H1 (cell line): ENCODE measurements around the gene PAXX. TPM values are rescaled to one million over a fixed set of nuclear protein-coding genes. Genes with fewer than 3 reads are reported as not detected.

ENCODE experiments used
- CTCF ChIA-PET: fragments of 300-600 bp; sonication (Branson Sonifier 250); formaldehyde crosslinking; loops from one replicate; lab custom pipeline; 2021; ENCODE audit not compliant: partially characterized antibody; lab: Charles Lee
- POLR2A ChIA-PET: fragments of 300-600 bp; sonication (Branson Sonifier 250); formaldehyde crosslinking; loops from one replicate; lab custom pipeline; 2021; ENCODE audit warnings: inconsistent platforms; ENCODE audit not compliant: partially characterized antibody; lab: Charles Lee
- DNase-seq, 2 experiments: peaks; one replicate each; pipeline versions ENCODE4 v3.0.0 to v3.0.0-alpha.2; 2010 to 2022; ENCODE audit warnings: low spot score in 2 of 2, low read depth in 1 of 2, mixed read lengths in 1 of 2
- FAIRE-seq: peaks from 2 replicates; lab custom pipeline; 2011; peaks lifted over from hg19 to GRCh38; lab: Jason Lieb, UNC
- H2AFZ ChIP-seq: 2 replicates; pipeline ENCODE4 v1.8.1; 2012; ENCODE audit warnings: low read length, inconsistent platforms
- H2AK5ac ChIP-seq: 2 replicates; pipeline ENCODE4 v1.6.1; 2013; ENCODE audit warnings: low read depth, low read length
- H2BK120ac ChIP-seq: replicated peaks from 2 replicates; pipeline ENCODE3; 2013; ENCODE audit warnings: low read depth, low read length, inconsistent platforms
- H2BK12ac ChIP-seq: 2 replicates; pipeline ENCODE4 v1.6.1; 2013; ENCODE audit warnings: low read depth, low read length
- H2BK15ac ChIP-seq: 2 replicates; pipeline ENCODE4 v1.6.1; 2013; ENCODE audit warnings: low read length
- H2BK20ac ChIP-seq: 2 replicates; pipeline ENCODE4 v1.6.1; 2013; ENCODE audit warnings: low read length
- H2BK5ac ChIP-seq: 2 replicates; pipeline ENCODE4 v1.6.1; 2013; ENCODE audit warnings: low read depth, low read length
- H3K14ac ChIP-seq: 2 replicates; pipeline ENCODE4 v1.6.1; 2013; ENCODE audit warnings: inconsistent platforms; ENCODE audit not compliant: insufficient read length
- H3K18ac ChIP-seq: 2 replicates; pipeline ENCODE4 v1.6.1; 2013; ENCODE audit warnings: low read length; ENCODE audit errors: extremely low read depth
- H3K23ac ChIP-seq: 2 replicates; pipeline ENCODE4 v1.6.1; 2013; ENCODE audit warnings: inconsistent platforms; ENCODE audit not compliant: insufficient read length
- H3K23me2 ChIP-seq: 2 replicates; pipeline ENCODE4 v1.6.1; 2013; ENCODE audit warnings: low read depth, low read length
- H3K27ac ChIP-seq: 2 replicates; pipeline ENCODE4 v1.6.1; 2011; ENCODE audit warnings: low read depth, low read length, inconsistent platforms
- H3K27me3 ChIP-seq, 4 experiments: replicated peaks in 1 of 4; 1 replicate in 1 of 4; 2 replicates in 3 of 4; pipeline versions ENCODE4 v1.6.1 to v1.8.1; 2011 to 2013; ENCODE audit warnings: low read length in 3 of 4, mild to moderate bottlenecking in 3 of 4, inconsistent platforms in 2 of 4, mixed read lengths in 2 of 4, moderate library complexity in 1 of 4; ENCODE audit not compliant: control insufficient read depth in 3 of 4, insufficient read depth in 3 of 4; ENCODE audit errors: extremely low read depth in 1 of 4
- H3K36me3 ChIP-seq, 4 experiments: 2 replicates each; pipeline versions ENCODE4 v1.6.1 to v1.8.1; 2011 to 2013; ENCODE audit warnings: mild to moderate bottlenecking in 4 of 4, low read length in 3 of 4, moderate library complexity in 2 of 4, control low read depth in 1 of 4, inconsistent platforms in 1 of 4; ENCODE audit not compliant: insufficient read depth in 4 of 4, control insufficient read depth in 2 of 4
- H3K4ac ChIP-seq: replicated peaks from 2 replicates; pipeline ENCODE3; 2013; ENCODE audit warnings: low read length, low read depth, mixed read lengths, inconsistent platforms; ENCODE audit not compliant: insufficient read length
- H3K4me1 ChIP-seq, 4 experiments: replicated peaks in 1 of 4; 1 replicate in 1 of 4; 2 replicates in 3 of 4; pipeline versions ENCODE4 v1.6.1 to v1.8.1; 2011 to 2013; ENCODE audit warnings: low read length in 3 of 4, inconsistent platforms in 2 of 4, mixed read lengths in 1 of 4; ENCODE audit not compliant: insufficient read depth in 4 of 4, control insufficient read depth in 3 of 4
- H3K4me2 ChIP-seq, 2 experiments: 2 replicates each; pipeline versions ENCODE4 v1.6.1 to v1.8.1; 2011 to 2013; ENCODE audit warnings: low read depth in 2 of 2, low read length in 2 of 2, control low read depth in 1 of 2, inconsistent platforms in 1 of 2, mild to moderate bottlenecking in 1 of 2; ENCODE audit not compliant: insufficient read depth in 1 of 2
- H3K4me3 ChIP-seq, 4 experiments: fragments of 200-600, 300-600 bp in 1 of 4; sonication (generic), shearing (Covaris generic), sonication (Bioruptor Twin) in 1 of 4; 2 replicates each; pipeline versions ENCODE4 v1.5.1 to v1.8.1; 2011 to 2016; ENCODE audit warnings: low read length in 4 of 4, low read depth in 3 of 4, control low read depth in 2 of 4, inconsistent platforms in 2 of 4, mild to moderate bottlenecking in 2 of 4, mixed read lengths in 1 of 4, moderate library complexity in 1 of 4; ENCODE audit not compliant: insufficient read depth in 2 of 4; ENCODE audit errors: extremely low read depth in 1 of 4
- H3K56ac ChIP-seq: replicated peaks from 2 replicates; pipeline ENCODE3; 2013; ENCODE audit warnings: low read depth, mild to moderate bottlenecking, mixed read lengths, low read length, inconsistent platforms; ENCODE audit not compliant: insufficient read length
- H3K79me1 ChIP-seq: 2 replicates; pipeline ENCODE4 v1.6.1; 2013; ENCODE audit warnings: low read depth, low read length, control low read depth
- H3K79me2 ChIP-seq, 2 experiments: 2 replicates each; pipeline versions ENCODE4 v1.6.1 to v1.8.1; 2012 to 2013; ENCODE audit warnings: low read length in 2 of 2, mild to moderate bottlenecking in 2 of 2, inconsistent platforms in 1 of 2; ENCODE audit not compliant: insufficient read depth in 2 of 2, control insufficient read depth in 1 of 2
- H3K9ac ChIP-seq, 4 experiments: replicated peaks in 1 of 4; 1 replicate in 1 of 4; 2 replicates in 3 of 4; pipeline versions ENCODE4 v1.6.1 to v1.8.1; 2011 to 2013; ENCODE audit warnings: low read depth in 3 of 4, low read length in 3 of 4, control low read depth in 2 of 4, mild to moderate bottlenecking in 2 of 4, moderate library complexity in 2 of 4, inconsistent platforms in 1 of 4; ENCODE audit errors: extremely low read depth in 1 of 4
- H3K9me3 ChIP-seq, 2 experiments: 2 replicates each; pipeline versions ENCODE4 v1.6.1 to v1.8.1; 2012 to 2013; ENCODE audit warnings: mild to moderate bottlenecking in 2 of 2, moderate library complexity in 2 of 2, control low read depth in 1 of 2, inconsistent platforms in 1 of 2, low read depth in 1 of 2, low read length in 1 of 2, mixed read lengths in 1 of 2; ENCODE audit not compliant: insufficient read depth in 2 of 2
- H4K20me1 ChIP-seq, 2 experiments: replicated peaks in 1 of 2; 2 replicates each; pipeline versions ENCODE3 to v1.8.1; 2011 to 2013; ENCODE audit warnings: inconsistent platforms in 2 of 2, low read length in 2 of 2, mild to moderate bottlenecking in 1 of 2; ENCODE audit not compliant: insufficient read depth in 2 of 2, control insufficient read depth in 1 of 2
- H4K5ac ChIP-seq: 2 replicates; pipeline ENCODE4 v1.6.1; 2013; ENCODE audit warnings: low read length, low read depth, mixed read lengths, inconsistent platforms; ENCODE audit not compliant: insufficient read length
- H4K8ac ChIP-seq: 2 replicates; pipeline ENCODE4 v1.8.0; 2013; ENCODE audit warnings: mild to moderate bottlenecking, moderate library complexity, low read length, inconsistent platforms; ENCODE audit not compliant: insufficient read depth; ENCODE audit errors: extremely low read depth
- H4K91ac ChIP-seq: replicated peaks from 2 replicates; pipeline ENCODE3; 2013; ENCODE audit warnings: low read length, mixed read lengths, inconsistent platforms; ENCODE audit not compliant: insufficient read length
- EZH2 ChIP-seq: fragments of 200-600 bp; sonication (generic); IDR thresholded peaks from 2 replicates; pipeline ENCODE4 v1.7.1; 2012; ENCODE audit warnings: low read depth, mild to moderate bottlenecking, moderate library complexity, low read length, inconsistent platforms; ENCODE audit not compliant: severe bottlenecking
- JUND ChIP-seq: IDR thresholded peaks from 2 replicates; pipeline ENCODE4 v1.6.1; 2011; ENCODE audit warnings: mild to moderate bottlenecking, improper control_type of control experiment, low read length
- SUZ12 ChIP-seq: fragments of 200-600 bp; sonication (generic); IDR thresholded peaks from 2 replicates; pipeline ENCODE4 v1.6.1; 2012; ENCODE audit warnings: mild to moderate bottlenecking, inconsistent platforms, low read length, moderate library complexity, mixed read lengths
- WGBS, 2 experiments: shearing (Covaris generic) in 1 of 2; methylation state at CpG; one replicate each; pipeline versions ENCODE4 v1.1.6 to v1.1.7; 2013 to 2015; ENCODE audit warnings: low lambda C conversion rate in 2 of 2, mixed read lengths in 2 of 2, inconsistent platforms in 1 of 2, low coverage in 1 of 2, missing lambda C conversion rate in 1 of 2; ENCODE audit not compliant: insufficient replicate concordance in 2 of 2, insufficient coverage in 1 of 2, insufficient read length in 1 of 2; ENCODE audit errors: extremely low coverage in 1 of 2, missing lambda C conversion rate in 1 of 2; 5-methylcytosine and 5-hydroxymethylcytosine counted together
- polyA plus RNA-seq, 7 experiments: library from polyadenylated mRNA; depleted of rRNA in 3 of 7; stranded (reverse) in 5 of 7; unstranded in 2 of 7; fragments of >200 nt in 5 of 7; fragments of 200-250 nt in 2 of 7; gene quantifications; 1 replicate in 5 of 7; 2 replicates in 1 of 7; 4 replicates in 1 of 7; pipeline versions ENCODE4 v1.2.1 to v1.2.3, GENCODE V29; 2011 to 2013; ENCODE audit warnings: missing spikeins in 2 of 7, mixed read lengths in 2 of 7
- total RNA-seq: library from RNA; stranded (reverse); fragmentation: NEBNext Ultra II Directional; extraction: Animal tissue kit (Norgen Biotek cat#: 25700); gene quantifications from 2 replicates; pipeline ENCODE4 v1.2.1, GENCODE V29; 2021

PAXX gene
- total and polyA plus RNA-seq, 2 of the 8 experiments (the other 6 are each of a cell fraction or from before 2014, with no cell fraction given), result 43.4 to 45.9 TPM

- no peak for FAIRE-seq
- Histone ChIP-seq H3K4me1 (peaks cover 0 to 11% (median 2%) of the 10 kb centered on the region in 4 experiments; a peak in 5 of 7 replicates), H4K8ac (no peak overlapping the region), H3K23me2 (peaks cover 4% of the 10 kb centered on the region; the same call in 1 of the 2 replicates), H3K4me2 (no peak overlapping the region), H3K14ac (no peak overlapping the region), H3K4me3 (no peak overlapping the region), H3K27me3 (peaks cover 1 to 27% (median 15%) of the 10 kb centered on the region in 4 experiments; a peak in 6 of 7 replicates), H3K4ac (no peak overlapping the region), H4K91ac (no peak overlapping the region), H3K79me1 (no peaks in the 10 kb centered on the region), H2AK5ac (no peak overlapping the region), H3K23ac (no peak overlapping the region), H2BK15ac (no peak overlapping the region), H2AFZ (no peak overlapping the region), H3K79me2 (no peaks in the 10 kb centered on the region), H3K36me3 (no peaks in the 10 kb centered on the region), H3K9ac (no peak overlapping the region), H2BK20ac (no peak overlapping the region), H3K27ac (no peak overlapping the region), H4K5ac (no peak overlapping the region), H3K56ac (no peak overlapping the region), H2BK120ac (no peak overlapping the region), H3K18ac (no peak overlapping the region), H2BK5ac (no peak overlapping the region), H4K20me1 (no peaks in the 10 kb centered on the region), H3K9me3 (no peaks in the 10 kb centered on the region), H2BK12ac (no peak overlapping the region)
- no peak for DNase-seq
- ChIA-PET CTCF (interaction anchor here (0.6 to 8.5 kb wide), 73 partner anchors 8 to 1039 kb away, joined by 3 to 110 read pairs (median 6); partner anchors contain the start of genes AJM1, C8G, CLIC3 and GRIN1), POLR2A (interaction anchor here (1.0 to 1.9 kb wide), 5 partner anchors 14 to 212 kb away, joined by 3 to 6 read pairs (median 4); no protein-coding TSS in a partner anchor)
- peak; percentile 4 for TF ChIP-seq EZH2
- TF ChIP-seq JUND, result no peak
- TF ChIP-seq SUZ12, result no peak
- WGBS, 2 experiments, result 83% methylated on average over 15 of the region's 15 CpGs; no CpG with 5 or more reads in 1 of the 2 experiments
Observed at GRCh38 chr9:137030006-137030405, 37.8 kb downstream of the PAXX start.
